ENCODE data around the gene COX5A. TPM values are rescaled to one million over a fixed set of nuclear protein-coding genes. Genes with fewer than 3 reads are reported as not detected.

COX5A gene
- polyA plus RNA-seq, 1 donor from 2014 or later = 155 TPM

- H3K27ac ChIP-seq (ENCODE audit: low read length) = no peak overlapping the region
- TF ChIP-seq RAD21 (conservative IDR thresholded peaks at IDR 0.05) (no peak), MXI1 (conservative IDR thresholded peaks at IDR 0.05; ENCODE audit: poor library complexity, severe bottlenecking) (no peak), SMC3 (conservative IDR thresholded peaks at IDR 0.05; ENCODE audit: poor library complexity) (no peak), EP300 (conservative IDR thresholded peaks at IDR 0.05; ENCODE audit: poor library complexity, severe bottlenecking) (no peak)
- no peak overlapping the region for H3K4me2 ChIP-seq (ENCODE audit: low read length)
- H3K27me3 ChIP-seq (ENCODE audit: insufficient read depth, low read depth, low read length) = peaks cover 21% of the 10 kb centered on the region
- H3K4me3 ChIP-seq (ENCODE audit: low read length) = no peak overlapping the region
- no peaks in the 10 kb centered on the region for H3K9me2 ChIP-seq (ENCODE audit: insufficient read depth, low read length)
- no peak overlapping the region for H3K9ac ChIP-seq (ENCODE audit: low read length)
- H3F3A ChIP-seq (ENCODE audit: insufficient read depth, low read length, poor library complexity, severe bottlenecking) = no peaks in the 10 kb centered on the region
- H3K36me3 ChIP-seq (ENCODE audit: insufficient read depth, low read length) = no peaks in the 10 kb centered on the region
- no peak overlapping the region for H2AFZ ChIP-seq (ENCODE audit: low read depth, low read length)
- no peaks in the 10 kb centered on the region for H3K79me2 ChIP-seq (replicated peaks; ENCODE audit: insufficient read depth, low read length)
- H4K20me1 ChIP-seq (ENCODE audit: insufficient read depth) = no peaks in the 10 kb centered on the region
- no peaks in the 10 kb centered on the region for H3K9me3 ChIP-seq (ENCODE audit: low read length)
Observed at GRCh38 chr15:74962671-74963070, 24.8 kb upstream of the COX5A start.

- TF ChIP-seq EZH2 (IDR thresholded peaks at IDR 0.05; ENCODE audit: borderline replicate concordance, insufficient read depth, low read length, poor library complexity, severe bottlenecking) (no peak), TAF1 (IDR thresholded peaks at IDR 0.05; ENCODE audit: low read depth) (no peak), POLR2AphosphoS5 (IDR thresholded peaks at IDR 0.05) (no peak), RAD21 (conservative IDR thresholded peaks at IDR 0.05) (no peak), REST (IDR thresholded peaks at IDR 0.05; ENCODE audit: borderline replicate concordance) (no peak), SMC3 (conservative IDR thresholded peaks at IDR 0.05; ENCODE audit: poor library complexity) (no peak), CTCF (IDR thresholded peaks at IDR 0.05; ENCODE audit: poor library complexity, severe bottlenecking) (no peak), MXI1 (conservative IDR thresholded peaks at IDR 0.05; ENCODE audit: poor library complexity, severe bottlenecking) (no peak), EP300 (conservative IDR thresholded peaks at IDR 0.05; ENCODE audit: poor library complexity, severe bottlenecking) (no peak)
- Histone ChIP-seq H3K27ac (ENCODE audit: low read length) (no peak overlapping the region), H3K27me3 (ENCODE audit: insufficient read depth, low read depth, low read length) (peaks cover 26% of the 10 kb centered on the region), H3K9me3 (ENCODE audit: low read length) (no peaks in the 10 kb centered on the region), H4K20me1 (ENCODE audit: insufficient read depth) (no peaks in the 10 kb centered on the region), H3K4me3 (ENCODE audit: low read length) (no peak overlapping the region), H3K9ac (ENCODE audit: low read length) (no peak overlapping the region), H3K79me2 (replicated peaks; ENCODE audit: insufficient read depth, low read length) (no peaks in the 10 kb centered on the region), H3K4me2 (ENCODE audit: low read length) (no peak overlapping the region), H3K9me2 (ENCODE audit: insufficient read depth, low read length) (no peaks in the 10 kb centered on the region), H3F3A (ENCODE audit: insufficient read depth, low read length, poor library complexity, severe bottlenecking) (no peaks in the 10 kb centered on the region), H3K36me3 (ENCODE audit: insufficient read depth, low read length) (no peaks in the 10 kb centered on the region), H2AFZ (ENCODE audit: low read depth, low read length) (no peak overlapping the region)
Observed at GRCh38 chr15:74962219-74962618, 24.3 kb upstream of the COX5A start.

All from neural cell (in vitro differentiated cells).